Sigmoid colon (tissue), 7 donors: ENCODE measurements around the gene BTBD9. TPM values are rescaled to one million over a fixed set of nuclear protein-coding genes. Genes with fewer than 3 reads are reported as not detected.

ENCODE experiments used
- DNase-seq: peaks from one replicate; pipeline ENCODE4 v3.0.0-alpha.2; 2019
- H3K27ac ChIP-seq, 4 donors: fragments of 200-600 bp; sonication (generic); one replicate each; pipeline ENCODE4 v1.5.1; 2016 to 2019; ENCODE audit warnings: mild to moderate bottlenecking in 1 of 4
- H3K27me3 ChIP-seq, 3 donors: fragments of 200-600 bp; sonication (generic); one replicate each; pipeline ENCODE4 v1.5.1; 2019; ENCODE audit warnings: mild to moderate bottlenecking in 1 of 3
- H3K36me3 ChIP-seq, 4 donors: fragments of 200-600 bp; sonication (generic); one replicate each; pipeline ENCODE4 v1.5.1; 2016 to 2019
- H3K4me1 ChIP-seq, 4 donors: fragments of 200-600 bp; sonication (generic); one replicate each; pipeline ENCODE4 v1.5.1; 2017 to 2019
- H3K4me3 ChIP-seq, 4 donors: fragments of 200-600 bp; sonication (generic); one replicate each; pipeline ENCODE4 v1.5.1; 2017 to 2019; ENCODE audit warnings: mild to moderate bottlenecking in 2 of 4, moderate library complexity in 1 of 4
- H3K9me3 ChIP-seq, 4 donors: fragments of 200-600 bp in 3 of 4; sonication (generic) in 3 of 4; one replicate each; pipeline versions ENCODE4 v1.5.1 to v1.6.1; 2013 to 2019
- EP300 ChIP-seq, 4 donors: sonication (generic); formaldehyde crosslinking; IDR thresholded peaks; one replicate each; pipeline ENCODE4 v1.6.1; 2017; ENCODE audit warnings: antibody characterized with exemption in 4 of 4
- POLR2A ChIP-seq, 2 donors: fragments of 450-650 bp; IDR thresholded peaks; one replicate each; pipeline ENCODE4 v1.6.1; 2016; ENCODE audit warnings: antibody characterized with exemption in 2 of 2, mild to moderate bottlenecking in 2 of 2, moderate library complexity in 2 of 2
- POLR2AphosphoS5 ChIP-seq, 4 donors: sonication (generic); formaldehyde crosslinking; IDR thresholded peaks; one replicate each; pipeline ENCODE4 v1.6.1; 2017; ENCODE audit warnings: antibody characterized with exemption in 4 of 4
- WGBS, 2 donors: extraction: QIAGEN DNeasy Blood & Tissue Kit; methylation state at CpG; one replicate each; pipeline ENCODE4 v1.1.7; 2013; 5-methylcytosine and 5-hydroxymethylcytosine counted together
- intact Hi-C: fragments of 100-400 bp; cut with DNase I; formaldehyde crosslinking; loops from one replicate; pipeline ENCODE4 v1.15.1; 2023
- polyA plus RNA-seq, 3 donors: library from polyadenylated mRNA; stranded (reverse); fragments of 200-250 nt; gene quantifications; one replicate each; pipeline ENCODE4 v1.2.3, GENCODE V29; 2013
- total RNA-seq, 4 donors: library from RNA; depleted of rRNA; stranded (reverse); fragments of >200 nt; gene quantifications; one replicate each; pipeline ENCODE4 v1.1.0, GENCODE V29; 2016
- TF ChIP-seq, protein P1 (sequence below), 4 experiments: fragments of 450-650 bp in 3 of 4; fragments of 200-600 bp in 1 of 4; IDR thresholded peaks; one replicate each; pipeline ENCODE4 v1.5.1; 2016 to 2019; ENCODE audit warnings: antibody characterized with exemption in 4 of 4, mild to moderate bottlenecking in 3 of 4, moderate library complexity in 2 of 4
- donor health status: healthy with polysubstance abuse.
- donor health status: Bipolar disorder and iron deficiency.
- donor health status: healthy.

Gene BTBD9
- total and polyA plus RNA-seq, 7 donors: 3.6 to 20.8 (median 10.5) TPM

GRCh38 chr6:38406096-38406495, 233.6 kb downstream of the BTBD9 start:
- 90% methylated on average over 1 of the region's 1 CpG for WGBS, 2 donors
- intact Hi-C loops: no loop called here

GRCh38 chr6:38404900-38405556, 234.7 kb downstream of the BTBD9 start:
- 13 to 66% methylated on average over 3 of the region's 3 CpGs for WGBS, 2 donors
- H3K36me3 ChIP-seq: no peaks in the 10 kb centered on the region
- no peak for DNase-seq
- no peaks in the 10 kb centered on the region for H3K27me3 ChIP-seq
- H3K4me3 ChIP-seq: no peak overlapping the region
- TF ChIP-seq POLR2A (IDR thresholded peaks at IDR 0.05): no peak
- no peak for TF ChIP-seq POLR2AphosphoS5 (IDR thresholded peaks at IDR 0.05)
- TF ChIP-seq, protein P1, sequence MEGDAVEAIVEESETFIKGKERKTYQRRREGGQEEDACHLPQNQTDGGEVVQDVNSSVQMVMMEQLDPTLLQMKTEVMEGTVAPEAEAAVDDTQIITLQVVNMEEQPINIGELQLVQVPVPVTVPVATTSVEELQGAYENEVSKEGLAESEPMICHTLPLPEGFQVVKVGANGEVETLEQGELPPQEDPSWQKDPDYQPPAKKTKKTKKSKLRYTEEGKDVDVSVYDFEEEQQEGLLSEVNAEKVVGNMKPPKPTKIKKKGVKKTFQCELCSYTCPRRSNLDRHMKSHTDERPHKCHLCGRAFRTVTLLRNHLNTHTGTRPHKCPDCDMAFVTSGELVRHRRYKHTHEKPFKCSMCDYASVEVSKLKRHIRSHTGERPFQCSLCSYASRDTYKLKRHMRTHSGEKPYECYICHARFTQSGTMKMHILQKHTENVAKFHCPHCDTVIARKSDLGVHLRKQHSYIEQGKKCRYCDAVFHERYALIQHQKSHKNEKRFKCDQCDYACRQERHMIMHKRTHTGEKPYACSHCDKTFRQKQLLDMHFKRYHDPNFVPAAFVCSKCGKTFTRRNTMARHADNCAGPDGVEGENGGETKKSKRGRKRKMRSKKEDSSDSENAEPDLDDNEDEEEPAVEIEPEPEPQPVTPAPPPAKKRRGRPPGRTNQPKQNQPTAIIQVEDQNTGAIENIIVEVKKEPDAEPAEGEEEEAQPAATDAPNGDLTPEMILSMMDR (IDR thresholded peaks at IDR 0.05): no peak
- no peak for TF ChIP-seq EP300 (IDR thresholded peaks at IDR 0.05)
- H3K9me3 ChIP-seq: no peaks in the 10 kb centered on the region
- intact Hi-C loops: no loop called here
- H3K4me1 ChIP-seq: peaks cover 0 to 10% (median 9%) of the 10 kb centered on the region in 4 donors
- no peak overlapping the region for H3K27ac ChIP-seq

More at GRCh38 chr6:38406096-38406495, 233.6 kb downstream of the BTBD9 start:
- Histone ChIP-seq H3K4me1 (peaks cover 0 to 10% (median 9%) of the 10 kb centered on the region in 4 donors), H3K27ac (no peak overlapping the region), H3K36me3 (no peaks in the 10 kb centered on the region), H3K27me3 (no peaks in the 10 kb centered on the region), H3K9me3 (no peaks in the 10 kb centered on the region), H3K4me3 (no peak overlapping the region)
- TF ChIP-seq POLR2A (IDR thresholded peaks at IDR 0.05): no peak
- TF ChIP-seq, protein P1 (IDR thresholded peaks at IDR 0.05): no peak
- no peak for TF ChIP-seq POLR2AphosphoS5 (IDR thresholded peaks at IDR 0.05)
- TF ChIP-seq EP300 (IDR thresholded peaks at IDR 0.05): no peak
- DNase-seq: no peak

DNA sequence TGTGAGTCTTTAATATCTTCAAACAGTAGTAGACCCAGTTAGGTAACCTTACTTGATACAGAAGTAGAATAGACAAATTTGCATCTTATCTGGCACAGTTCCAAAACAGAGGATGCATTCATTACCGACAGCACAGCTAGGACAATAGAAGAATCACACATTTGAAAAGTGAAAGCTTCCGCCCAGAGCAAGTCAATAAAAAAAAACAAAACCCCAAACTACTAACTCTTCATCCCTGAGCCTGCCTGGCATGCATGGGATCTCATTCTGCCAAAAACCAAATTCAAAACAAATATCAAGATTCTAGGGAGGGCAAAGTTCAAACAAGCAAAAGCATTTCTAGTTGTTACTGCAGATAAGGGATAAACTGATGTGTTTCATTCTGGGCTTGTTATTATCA, 235.4 kb downstream of the BTBD9 start:
- no peak for DNase-seq
- Histone ChIP-seq H3K27ac (no peak overlapping the region), H3K4me1 (peaks cover 0 to 10% (median 9%) of the 10 kb centered on the region in 4 donors), H3K27me3 (no peaks in the 10 kb centered on the region), H3K9me3 (no peaks in the 10 kb centered on the region), H3K36me3 (no peaks in the 10 kb centered on the region), H3K4me3 (no peak overlapping the region)
- no peak for TF ChIP-seq POLR2A (IDR thresholded peaks at IDR 0.05)
- TF ChIP-seq, protein P1 (IDR thresholded peaks at IDR 0.05): no peak
- no peak for TF ChIP-seq EP300 (IDR thresholded peaks at IDR 0.05)
- TF ChIP-seq POLR2AphosphoS5 (IDR thresholded peaks at IDR 0.05): no peak
- intact Hi-C loops: no loop called here
- 10 to 42% methylated on average over 2 of the region's 2 CpGs for WGBS, 2 donors

DNA sequence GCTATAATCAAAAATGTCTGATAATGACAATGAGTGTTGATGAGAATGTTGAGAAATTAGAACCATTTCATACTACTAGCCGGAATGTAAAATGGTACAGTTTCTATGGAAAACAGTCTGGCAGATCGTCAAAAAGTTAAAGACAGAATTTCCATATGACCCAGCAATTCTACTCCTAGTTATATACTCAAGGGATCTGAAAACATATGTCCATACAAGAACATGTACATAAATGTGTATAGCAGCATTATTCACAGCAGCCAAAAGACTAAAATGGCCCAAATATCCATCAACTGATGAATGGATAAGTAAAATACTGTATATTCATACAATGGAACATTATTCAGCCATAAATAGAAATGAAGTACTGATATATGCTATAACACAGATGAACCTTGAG, 236.2 kb downstream of the BTBD9 start:
- DNase-seq: no peak
- no peak overlapping the region for H3K4me3 ChIP-seq
- no peaks in the 10 kb centered on the region for H3K27me3 ChIP-seq
- no peak overlapping the region for H3K27ac ChIP-seq
- no peaks in the 10 kb centered on the region for H3K9me3 ChIP-seq
- TF ChIP-seq, protein P1 (IDR thresholded peaks at IDR 0.05): no peak
- TF ChIP-seq EP300 (IDR thresholded peaks at IDR 0.05) (no peak), POLR2AphosphoS5 (IDR thresholded peaks at IDR 0.05) (no peak), POLR2A (IDR thresholded peaks at IDR 0.05) (no peak)
- no peaks in the 10 kb centered on the region for H3K36me3 ChIP-seq
- peaks cover 0 to 10% (median 9%) of the 10 kb centered on the region in 4 donors for H3K4me1 ChIP-seq
- intact Hi-C loops: no loop called here
- 93 to 95% methylated on average over 2 of the region's 2 CpGs for WGBS, 2 donors

GRCh38 chr6:38400764-38401163, 239.0 kb downstream of the BTBD9 start:
- H3K27ac ChIP-seq: no peak overlapping the region
- no peaks in the 10 kb centered on the region for H3K36me3 ChIP-seq
- H3K27me3 ChIP-seq: no peaks in the 10 kb centered on the region
- H3K4me1 ChIP-seq: peaks cover 0 to 10% (median 9%) of the 10 kb centered on the region in 4 donors
- TF ChIP-seq EP300 (IDR thresholded peaks at IDR 0.05) (no peak), POLR2AphosphoS5 (IDR thresholded peaks at IDR 0.05) (no peak), POLR2A (IDR thresholded peaks at IDR 0.05) (no peak)
- TF ChIP-seq, protein P1 (IDR thresholded peaks at IDR 0.05): no peak
- no peak overlapping the region for H3K4me3 ChIP-seq
- 94 to 96% methylated on average over 1 of the region's 1 CpG for WGBS, 2 donors
- DNase-seq: no peak
- intact Hi-C loops: no loop called here
- no peaks in the 10 kb centered on the region for H3K9me3 ChIP-seq
